HG02840 (cell line): ENCODE results near the gene SMO.
"Not testable (repeated sequence)": the region's sequence is repeated elsewhere in the genome, so short reads cannot be mapped to it uniquely, and the experiment has no call there.

ENCODE experiments used
- ATAC-seq: cut with Tn5 transposase; IDR thresholded peaks from one replicate; pipeline ENCODE4 v1.9.1; 2021; ENCODE audit warnings: mild to moderate bottlenecking, moderate library complexity, moderate number of reproducible peaks; ENCODE audit not compliant: unreplicated experiment, low FRiP score

Gene SMO

GRCh38 chr7:129227646-129228578 lies 39.5 kb downstream of the SMO start:
- ATAC-seq = no peak

GRCh38 chr7:129228633-129229032 lies 40.2 kb downstream of the SMO start:
- no peak for ATAC-seq

- ATAC-seq = no peak
Observed at GRCh38 chr7:129231666-129232065, 43.2 kb downstream of the SMO start.

- no peak for ATAC-seq
Observed at GRCh38 chr7:129238546-129238945, 50.1 kb downstream of the SMO start.

GRCh38 chr7:129240119-129240820 lies 51.8 kb downstream of the SMO start:
- no peak for ATAC-seq

- ATAC-seq = no peak
Observed at GRCh38 chr7:129244220-129244619, 55.8 kb downstream of the SMO start.

GRCh38 chr7:129245533-129245932 lies 57.1 kb downstream of the SMO start:
- no peak for ATAC-seq

- no peak for ATAC-seq
Observed at GRCh38 chr7:129247087-129247486, 58.7 kb downstream of the SMO start.

GRCh38 chr7:129252128-129252527 lies 63.7 kb downstream of the SMO start:
- no peak for ATAC-seq

GRCh38 chr7:129252603-129253002 lies 64.2 kb downstream of the SMO start:
- not testable (repeated sequence) for ATAC-seq

- ATAC-seq = no peak
Observed at GRCh38 chr7:129255800-129256199, 67.4 kb downstream of the SMO start.

- no peak for ATAC-seq
Observed at GRCh38 chr7:129256221-129256620, 67.8 kb downstream of the SMO start.

- no peak for ATAC-seq
Observed at GRCh38 chr7:129257168-129257567, 68.7 kb downstream of the SMO start.

- ATAC-seq = no peak
Observed at GRCh38 chr7:129258649-129259389, 70.4 kb downstream of the SMO start.

GRCh38 chr7:129262324-129262723 lies 73.9 kb downstream of the SMO start:
- no peak for ATAC-seq
